ENCODE measurements around the gene ARSB. TPM values are rescaled to one million over a fixed set of nuclear protein-coding genes. Genes with fewer than 3 reads are reported as not detected.

Gene ARSB
- total and polyA plus RNA-seq, 2 donors from 2014 or later: 8.3 to 16.4 TPM

DNA sequence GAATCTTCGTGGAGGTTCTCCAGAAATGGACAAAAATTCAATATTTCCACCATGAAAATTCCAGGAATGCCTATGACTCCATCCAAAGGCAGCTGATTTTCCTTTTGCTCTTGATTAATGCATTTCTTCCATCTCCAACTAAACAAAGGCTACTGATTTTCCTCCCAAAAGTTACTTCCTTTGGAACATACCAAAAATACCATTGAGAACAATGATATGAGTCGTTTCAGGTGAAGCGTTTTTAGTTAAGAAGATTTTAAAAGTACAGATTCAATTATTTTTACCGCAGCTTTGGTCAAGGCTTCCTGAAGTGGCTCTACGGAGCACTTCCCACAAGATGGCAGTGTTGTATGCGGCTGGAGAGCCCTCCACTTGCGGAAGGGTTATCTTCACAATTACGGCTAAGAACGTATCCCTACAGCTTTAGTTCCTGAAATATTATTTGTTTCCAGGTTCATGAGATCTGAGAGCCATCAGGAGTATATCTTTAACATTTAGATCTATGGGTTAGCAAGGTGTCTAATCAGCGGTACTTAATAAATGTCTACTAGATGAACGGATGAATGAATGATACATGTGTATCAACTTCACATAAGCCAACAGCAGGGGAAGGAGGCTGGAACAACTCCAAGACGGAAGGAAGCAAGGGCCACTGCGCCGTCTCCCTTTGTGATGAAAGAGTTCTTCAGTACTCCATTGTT, 35.9 kb upstream of the ARSB start:
- no peaks in the 10 kb centered on the region for H3K9me3 ChIP-seq (ENCODE audit: control insufficient read depth in 2 of 3, insufficient read depth in 1 of 3, low read length in 3 of 3)
- no peaks in the 10 kb centered on the region for H3K27me3 ChIP-seq (ENCODE audit: control insufficient read depth, insufficient read depth, low read length)
- peak overlapping the region in 1 of 3 donors; percentile 2 for H3K9ac ChIP-seq (ENCODE audit: low read length in 3 of 3)
- no peak overlapping the region for H3K27ac ChIP-seq (ENCODE audit: low read depth in 2 of 2, low read length in 2 of 2)
- intact Hi-C loops (cut with DNase I): loop anchor here (5.0 kb wide), 1 partner anchor 106 kb away; no protein-coding TSS in a partner anchor
- peak; percentile 53 to 83 (median 73) for DNase-seq
- H3K36me3 ChIP-seq (ENCODE audit: control insufficient read depth in 2 of 3, insufficient read depth in 3 of 3, low read length in 3 of 3): no peaks in the 10 kb centered on the region
- FAIRE-seq: peak; percentile 87
- peak overlapping the region in 1 of 3 donors; percentile 19 for H3K4me3 ChIP-seq (ENCODE audit: low read length in 3 of 3)
- peaks cover 0 to 7% (median 6%) of the 10 kb centered on the region in 3 donors for H3K4me1 ChIP-seq (ENCODE audit: control insufficient read depth in 2 of 3, insufficient read depth in 2 of 3, low read depth in 1 of 3, low read length in 3 of 3)
- TF ChIP-seq, protein P1, sequence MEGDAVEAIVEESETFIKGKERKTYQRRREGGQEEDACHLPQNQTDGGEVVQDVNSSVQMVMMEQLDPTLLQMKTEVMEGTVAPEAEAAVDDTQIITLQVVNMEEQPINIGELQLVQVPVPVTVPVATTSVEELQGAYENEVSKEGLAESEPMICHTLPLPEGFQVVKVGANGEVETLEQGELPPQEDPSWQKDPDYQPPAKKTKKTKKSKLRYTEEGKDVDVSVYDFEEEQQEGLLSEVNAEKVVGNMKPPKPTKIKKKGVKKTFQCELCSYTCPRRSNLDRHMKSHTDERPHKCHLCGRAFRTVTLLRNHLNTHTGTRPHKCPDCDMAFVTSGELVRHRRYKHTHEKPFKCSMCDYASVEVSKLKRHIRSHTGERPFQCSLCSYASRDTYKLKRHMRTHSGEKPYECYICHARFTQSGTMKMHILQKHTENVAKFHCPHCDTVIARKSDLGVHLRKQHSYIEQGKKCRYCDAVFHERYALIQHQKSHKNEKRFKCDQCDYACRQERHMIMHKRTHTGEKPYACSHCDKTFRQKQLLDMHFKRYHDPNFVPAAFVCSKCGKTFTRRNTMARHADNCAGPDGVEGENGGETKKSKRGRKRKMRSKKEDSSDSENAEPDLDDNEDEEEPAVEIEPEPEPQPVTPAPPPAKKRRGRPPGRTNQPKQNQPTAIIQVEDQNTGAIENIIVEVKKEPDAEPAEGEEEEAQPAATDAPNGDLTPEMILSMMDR (IDR thresholded peaks at IDR 0.05; ENCODE audit: borderline replicate concordance, extremely low read depth, insufficient read depth): peak; percentile 73

DNA sequence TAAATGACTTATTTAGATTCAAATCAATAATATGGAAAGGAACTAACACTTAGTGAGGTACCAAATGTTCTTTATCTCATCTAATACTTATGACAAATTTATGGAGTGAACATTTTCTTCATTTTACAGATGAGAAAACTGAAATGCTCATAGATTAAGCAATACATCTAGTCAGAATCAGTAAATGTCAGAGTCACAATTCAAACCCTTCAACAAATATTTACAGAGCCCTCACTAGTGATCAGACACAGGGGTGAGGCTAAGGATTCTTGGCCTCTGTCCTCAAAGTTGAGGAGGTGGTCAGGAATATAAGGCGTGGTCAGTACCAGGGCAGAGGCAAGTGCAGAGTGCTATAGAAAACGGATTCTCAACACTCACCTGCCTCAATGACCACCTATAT, 29.5 kb upstream of the ARSB start:
- TF ChIP-seq, protein P1 (IDR thresholded peaks at IDR 0.05; ENCODE audit: borderline replicate concordance, extremely low read depth, insufficient read depth): no peak
- H3K4me3 ChIP-seq (ENCODE audit: low read length in 3 of 3): no peak overlapping the region
- FAIRE-seq (no peak), DNase-seq (no peak)
- H3K27ac ChIP-seq (ENCODE audit: low read depth in 2 of 2, low read length in 2 of 2): no peak overlapping the region
- H3K9ac ChIP-seq (ENCODE audit: low read length in 3 of 3): no peak overlapping the region
- no peaks in the 10 kb centered on the region for H3K36me3 ChIP-seq (ENCODE audit: control insufficient read depth in 2 of 3, insufficient read depth in 3 of 3, low read length in 3 of 3)
- no peaks in the 10 kb centered on the region for H3K4me1 ChIP-seq (ENCODE audit: control insufficient read depth in 2 of 3, insufficient read depth in 2 of 3, low read depth in 1 of 3, low read length in 3 of 3)
- intact Hi-C loops (cut with DNase I): no loop called here
- no peaks in the 10 kb centered on the region for H3K9me3 ChIP-seq (ENCODE audit: control insufficient read depth in 2 of 3, insufficient read depth in 1 of 3, low read length in 3 of 3)
- H3K27me3 ChIP-seq (ENCODE audit: control insufficient read depth, insufficient read depth, low read length): no peaks in the 10 kb centered on the region

DNA sequence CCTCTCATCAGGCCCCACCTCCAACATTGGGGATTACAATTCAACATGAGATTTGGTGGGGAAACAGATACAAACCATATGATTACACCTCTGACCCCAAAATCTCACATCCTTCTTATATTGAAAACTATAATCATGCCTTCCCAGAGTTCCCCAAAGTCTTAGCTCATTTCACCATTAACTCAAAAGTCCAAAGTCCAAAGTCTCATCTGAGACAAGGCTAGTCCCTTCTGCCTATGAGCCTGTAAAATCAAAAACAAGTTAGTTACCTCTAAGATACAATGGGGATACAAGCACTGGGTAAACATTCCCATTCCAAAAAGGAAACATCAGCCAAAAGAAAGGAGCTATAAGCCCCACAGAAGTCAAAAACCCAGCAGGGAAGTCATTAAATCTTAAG, 26.8 kb upstream of the ARSB start:
- H3K4me1 ChIP-seq (ENCODE audit: control insufficient read depth in 2 of 3, insufficient read depth in 2 of 3, low read depth in 1 of 3, low read length in 3 of 3): no peaks in the 10 kb centered on the region
- H3K9me3 ChIP-seq (ENCODE audit: control insufficient read depth in 2 of 3, insufficient read depth in 1 of 3, low read length in 3 of 3): no peaks in the 10 kb centered on the region
- no peaks in the 10 kb centered on the region for H3K27me3 ChIP-seq (ENCODE audit: control insufficient read depth, insufficient read depth, low read length)
- H3K27ac ChIP-seq (ENCODE audit: low read depth in 2 of 2, low read length in 2 of 2): no peak overlapping the region
- H3K9ac ChIP-seq (ENCODE audit: low read length in 3 of 3): no peak overlapping the region
- H3K36me3 ChIP-seq (ENCODE audit: control insufficient read depth in 2 of 3, insufficient read depth in 3 of 3, low read length in 3 of 3): no peaks in the 10 kb centered on the region
- no peak for DNase-seq
- no peak for FAIRE-seq
- no peak overlapping the region for H3K4me3 ChIP-seq (ENCODE audit: low read length in 3 of 3)
- intact Hi-C loops (cut with DNase I): no loop called here
- TF ChIP-seq, protein P1 (IDR thresholded peaks at IDR 0.05; ENCODE audit: borderline replicate concordance, extremely low read depth, insufficient read depth): no peak

Data from kidney (tissue), 14 donors.